HepG2 (cell line): ENCODE measurements around the gene MTCL1.

ENCODE experiments used
- EHMT2 ChIP-seq: fragments of 200-600 bp; sonication (generic); IDR thresholded peaks from 2 replicates; pipeline ENCODE4 v1.7.0; 2017; ENCODE audit warnings: antibody characterized with exemption, low read depth, low read length, borderline replicate concordance
- EZH2 ChIP-seq: conservative IDR thresholded peaks from 2 replicates; pipeline ENCODE4 v1.6.1; 2012; ENCODE audit warnings: mild to moderate bottlenecking, low read depth, low read length, moderate library complexity
- FOXO4 ChIP-seq: sonication (generic); formaldehyde crosslinking; conservative IDR thresholded peaks from 2 replicates; pipeline ENCODE4 v1.8.1; 2023; ENCODE audit warnings: missing genetic modification reagents
- KLF9 ChIP-seq: IDR thresholded peaks from 2 replicates; pipeline ENCODE4 v1.6.1; 2016; ENCODE audit warnings: low read depth
- POLR2A ChIP-seq, 2 experiments: IDR thresholded peaks; 2 replicates each; pipeline ENCODE4 v1.6.1; 2011; ENCODE audit warnings: low read depth in 2 of 2, low read length in 2 of 2, mild to moderate bottlenecking in 1 of 2, moderate library complexity in 1 of 2; ENCODE audit not compliant: insufficient read depth in 1 of 2
- POLR2AphosphoS2 ChIP-seq: IDR thresholded peaks from 2 replicates; pipeline ENCODE4 v1.6.1; 2011; ENCODE audit warnings: low read depth, low read length, improper control_type of control experiment
- RBM39 ChIP-seq: fragments of 200-400 bp; formaldehyde crosslinking; IDR thresholded peaks from one replicate; pipeline ENCODE4 v1.6.1; 2018; ENCODE audit warnings: antibody characterized with exemption, mild to moderate bottlenecking, low read depth, low read length; ENCODE audit not compliant: poor library complexity, severe bottlenecking
- RERE ChIP-seq: IDR thresholded peaks from 2 replicates; pipeline ENCODE4 v1.6.1; 2016; ENCODE audit warnings: low read depth, missing genetic modification reagents, missing compliant biosample characterization
- ZBTB20 ChIP-seq: sonication (generic); formaldehyde crosslinking; IDR thresholded peaks from 2 replicates; pipeline ENCODE4 v1.8.1; 2023; ENCODE audit warnings: missing genetic modification reagents, low read depth, mild to moderate bottlenecking, borderline replicate concordance
- ZNF3 ChIP-seq: IDR thresholded peaks from 2 replicates; pipeline ENCODE4 v1.7.0; 2017; ENCODE audit warnings: inconsistent platforms
- ZNF891 ChIP-seq: sonication (generic); formaldehyde crosslinking; IDR thresholded peaks from 2 replicates; pipeline ENCODE4 v1.5.0; 2020; ENCODE audit warnings: mild to moderate bottlenecking, missing genetic modification reagents
- TF ChIP-seq, protein P1 (sequence below): sonication (generic); formaldehyde crosslinking; IDR thresholded peaks from 2 replicates; pipeline ENCODE4 v1.8.0; 2022; ENCODE audit warnings: mild to moderate bottlenecking, missing genetic modification reagents
- TF ChIP-seq, protein P2 (sequence below): IDR thresholded peaks from 2 replicates; pipeline ENCODE4 v1.6.1; 2012; ENCODE audit warnings: inconsistent platforms

GRCh38 chr18:8828798-8829197, 123.4 kb downstream of the MTCL1 start:
- TF ChIP-seq RBM39 (no peak), RERE (CRISPR knock-in tag) (no peak), ZBTB20 (CRISPR knock-in tag) (no peak), EZH2 (no peak), ZNF891 (no peak), POLR2A (IDR thresholded peaks at IDR 0.05; ENCODE audit: insufficient read depth in 1 of 2, low read depth in 2 of 2, low read length in 2 of 2) (no peak), FOXO4 (CRISPR knock-in tag) (no peak), ZNF3 (CRISPR knock-in tag) (no peak), KLF9 (no peak), EHMT2 (no peak), POLR2AphosphoS2 (no peak)
- TF ChIP-seq, protein P1, sequence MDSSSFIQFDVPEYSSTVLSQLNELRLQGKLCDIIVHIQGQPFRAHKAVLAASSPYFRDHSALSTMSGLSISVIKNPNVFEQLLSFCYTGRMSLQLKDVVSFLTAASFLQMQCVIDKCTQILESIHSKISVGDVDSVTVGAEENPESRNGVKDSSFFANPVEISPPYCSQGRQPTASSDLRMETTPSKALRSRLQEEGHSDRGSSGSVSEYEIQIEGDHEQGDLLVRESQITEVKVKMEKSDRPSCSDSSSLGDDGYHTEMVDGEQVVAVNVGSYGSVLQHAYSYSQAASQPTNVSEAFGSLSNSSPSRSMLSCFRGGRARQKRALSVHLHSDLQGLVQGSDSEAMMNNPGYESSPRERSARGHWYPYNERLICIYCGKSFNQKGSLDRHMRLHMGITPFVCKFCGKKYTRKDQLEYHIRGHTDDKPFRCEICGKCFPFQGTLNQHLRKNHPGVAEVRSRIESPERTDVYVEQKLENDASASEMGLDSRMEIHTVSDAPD (CRISPR knock-in tag), result no peak
- TF ChIP-seq, protein P2, sequence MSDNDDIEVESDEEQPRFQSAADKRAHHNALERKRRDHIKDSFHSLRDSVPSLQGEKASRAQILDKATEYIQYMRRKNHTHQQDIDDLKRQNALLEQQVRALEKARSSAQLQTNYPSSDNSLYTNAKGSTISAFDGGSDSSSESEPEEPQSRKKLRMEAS, result no peak
